GM19351 (cell line): ENCODE results near the gene AP2A1.
"Not testable (repeated sequence)": the region's sequence is repeated elsewhere in the genome, so short reads cannot be mapped to it uniquely, and the experiment has no call there.

ENCODE experiments used
- ATAC-seq: cut with Tn5 transposase; IDR thresholded peaks from one replicate; pipeline ENCODE4 v1.9.1; 2021; ENCODE audit warnings: mild to moderate bottlenecking, moderate library complexity; ENCODE audit not compliant: unreplicated experiment

The AP2A1 gene

DNA sequence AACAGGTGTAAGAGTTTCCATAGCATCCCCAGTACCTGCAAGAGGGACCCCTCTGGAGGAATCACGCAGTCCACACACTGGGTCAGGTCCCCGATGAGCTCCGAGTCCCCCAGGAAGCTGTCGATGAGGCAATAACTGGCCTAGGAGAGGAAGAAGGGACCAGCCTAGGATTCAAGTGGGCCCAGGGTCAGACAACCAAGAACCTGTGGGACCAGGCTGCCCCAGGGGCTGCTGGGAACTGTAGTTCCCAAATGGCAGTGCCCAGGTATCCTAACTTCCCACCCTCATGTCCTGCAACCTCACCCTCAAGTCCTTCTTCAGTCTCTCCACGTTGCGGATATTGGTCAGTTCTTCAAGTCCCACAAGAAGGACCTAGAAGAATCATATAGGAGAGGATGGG is 44.5 kb downstream of the AP2A1 start:
- no peak for ATAC-seq

DNA sequence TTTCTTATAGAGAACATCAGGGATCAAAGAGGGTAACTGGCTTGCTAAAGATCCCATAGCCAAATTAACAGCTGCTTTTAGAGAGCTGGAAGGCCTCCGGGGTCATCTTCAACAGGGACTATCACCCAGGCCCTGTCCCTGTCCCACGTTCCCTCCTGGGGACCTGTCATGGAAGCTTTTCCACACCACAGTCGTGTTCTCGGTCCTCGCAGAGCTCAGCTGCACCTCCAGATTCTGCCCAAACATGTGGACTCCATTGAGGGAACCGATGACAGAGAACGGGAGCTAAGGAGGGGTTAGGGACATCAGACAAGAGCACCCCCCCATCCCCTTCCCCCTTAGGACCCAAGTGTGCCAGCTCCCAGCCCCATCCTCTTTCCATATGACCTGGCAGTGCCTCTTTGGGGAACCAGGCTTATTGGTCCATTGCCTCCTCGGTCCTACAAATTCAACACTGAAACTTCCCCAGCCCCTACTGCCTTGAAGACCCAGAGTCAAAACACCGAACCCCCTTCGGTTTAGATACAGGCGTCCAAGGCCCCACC is 45.7 kb downstream of the AP2A1 start:
- ATAC-seq: no peak

- peak; percentile 58 for ATAC-seq
These were observed 46.4 kb downstream of the AP2A1 start, which contains the start of gene FUZ for GRCh38 chr19:49812997-49813861. Gene FUZ, minus strand, starts transcription at chr19:49813292. Its CDS starts 186 bp downstream, at chr19:49813106.

GRCh38 chr19:49814010-49814409 is 47.2 kb downstream of the AP2A1 start:
- ATAC-seq: no peak

DNA sequence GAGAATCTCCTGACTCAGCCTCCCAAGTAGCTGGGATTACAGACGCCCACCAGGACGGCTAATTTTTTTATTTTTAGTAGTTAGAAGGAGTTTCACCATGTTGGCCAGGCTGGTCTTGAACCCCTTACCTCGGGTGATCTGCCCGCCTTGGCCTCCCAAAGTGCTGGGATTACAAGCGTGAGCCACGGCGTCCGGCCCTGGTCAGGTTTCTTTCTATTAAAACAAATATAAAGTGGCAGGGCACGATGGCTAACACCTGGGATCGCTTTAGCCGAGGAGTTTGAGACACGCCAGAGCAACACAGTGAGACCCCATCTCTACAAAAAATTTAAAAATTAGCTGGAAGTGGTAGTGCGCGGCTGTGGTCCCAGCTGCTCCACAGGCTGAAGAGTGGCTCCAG is 49.8 kb downstream of the AP2A1 start:
- no peak for ATAC-seq

DNA sequence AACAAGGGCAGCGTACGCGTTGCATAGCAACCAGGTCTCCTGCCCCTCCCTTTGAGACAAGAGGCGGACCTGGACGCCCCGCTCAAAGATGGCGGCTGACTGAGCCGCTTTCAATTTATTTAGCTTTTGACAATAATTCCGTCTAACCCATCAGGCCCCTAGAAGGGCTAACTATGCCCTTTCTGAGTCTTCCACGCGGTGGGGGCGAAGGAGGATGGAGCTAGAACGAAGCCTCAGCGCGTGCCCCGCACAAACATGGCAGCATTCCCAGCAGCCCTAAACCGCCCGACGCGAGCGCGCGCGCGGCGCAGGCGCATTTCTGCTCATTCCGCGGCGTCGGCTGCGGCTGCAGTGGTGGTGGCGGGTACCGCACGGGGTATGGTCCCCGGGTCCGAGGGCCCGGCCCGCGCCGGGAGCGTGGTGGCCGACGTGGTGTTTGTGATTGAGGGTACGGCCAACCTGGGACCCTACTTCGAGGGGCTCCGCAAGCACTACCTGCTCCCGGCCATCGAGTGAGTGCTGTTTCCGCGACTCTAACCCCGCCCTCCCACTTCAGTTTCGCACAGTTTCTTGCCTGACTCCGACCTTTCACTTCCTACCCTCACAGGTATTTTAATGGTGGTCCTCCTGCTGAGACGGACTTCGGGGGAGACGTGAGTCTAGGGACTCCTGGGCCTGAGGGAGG is 51.3 kb downstream of the AP2A1 start, which contains the start of gene MED25:
Gene MED25 (plus strand): TSS at position 326 of the 685 bp plus-strand sequence. CDS start 53 bp downstream, at position 379.
- peak; percentile 51 for ATAC-seq

GRCh38 chr19:49818649-49819370 is 52.0 kb downstream of the AP2A1 start:
- ATAC-seq: no peak

- not testable (repeated sequence) for ATAC-seq
These were observed 52.8 kb downstream of the AP2A1 start for GRCh38 chr19:49819452-49820115.

- ATAC-seq: no peak
These were observed 53.3 kb downstream of the AP2A1 start for GRCh38 chr19:49820125-49820524.

DNA sequence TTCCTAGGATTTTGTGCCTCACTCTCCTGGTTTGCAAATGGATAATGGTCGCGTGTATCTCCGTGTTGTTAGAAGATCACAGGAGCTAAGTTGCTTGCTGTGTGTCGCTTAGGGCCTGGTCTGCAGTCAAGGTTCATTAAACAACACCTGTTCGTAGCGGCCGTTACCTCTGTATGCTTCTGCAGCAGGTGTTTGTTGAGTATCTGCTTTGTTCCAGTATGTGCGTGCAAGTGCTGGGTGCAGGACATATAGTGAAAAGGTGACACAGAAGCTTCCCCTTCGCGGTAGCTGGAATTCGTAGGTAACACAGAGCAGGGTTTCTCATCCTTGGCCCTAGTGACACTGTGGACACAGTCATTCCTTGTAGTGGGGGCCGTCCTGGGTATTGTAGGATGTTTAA is 56.7 kb downstream of the AP2A1 start:
- ATAC-seq: no peak

DNA sequence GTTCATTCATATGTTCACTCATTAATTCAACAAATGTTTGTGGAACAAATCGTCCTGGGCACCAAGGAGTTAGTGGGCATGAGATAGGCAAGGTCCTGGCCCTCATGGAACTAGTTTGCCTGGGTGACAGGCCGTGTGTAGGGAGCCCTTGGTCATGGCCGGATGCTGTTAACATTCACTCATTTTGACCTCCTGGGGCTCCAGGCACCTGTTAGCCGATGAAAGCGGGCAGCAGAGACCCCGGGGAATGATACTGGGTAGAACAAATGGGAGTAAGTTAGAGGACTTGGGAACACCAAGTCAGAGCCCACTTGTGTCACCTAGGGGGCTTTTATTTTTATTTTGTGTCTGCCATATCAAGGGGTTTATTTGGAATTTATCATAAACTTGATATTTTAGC is 57.9 kb downstream of the AP2A1 start:
- ATAC-seq: no peak

DNA sequence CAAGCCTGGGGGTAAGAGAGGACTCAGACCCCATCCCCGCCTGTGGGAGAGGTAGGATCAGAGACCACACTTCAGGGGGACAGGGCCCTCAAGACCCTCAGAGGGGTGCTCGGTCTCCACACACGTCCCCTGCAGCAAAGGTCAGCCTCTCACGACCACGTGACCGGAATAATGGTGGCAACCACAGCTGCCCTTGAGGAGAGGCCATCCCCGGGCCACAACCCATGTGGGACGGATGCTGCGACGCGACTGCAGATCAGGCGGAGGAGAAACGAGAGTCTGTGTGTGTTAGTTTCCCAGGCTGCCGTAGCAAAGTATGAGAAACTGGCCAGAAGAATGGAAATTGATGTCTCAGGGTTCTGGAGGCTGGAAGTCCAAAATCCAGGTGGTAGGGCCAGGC is 60.2 kb downstream of the AP2A1 start:
- ATAC-seq: no peak

- ATAC-seq: no peak
These were observed 62.4 kb downstream of the AP2A1 start for GRCh38 chr19:49829200-49829599.

GRCh38 chr19:49829721-49830120 is 62.9 kb downstream of the AP2A1 start:
- ATAC-seq: no peak

GRCh38 chr19:49830766-49831165 is 64.0 kb downstream of the AP2A1 start:
- no peak for ATAC-seq

DNA sequence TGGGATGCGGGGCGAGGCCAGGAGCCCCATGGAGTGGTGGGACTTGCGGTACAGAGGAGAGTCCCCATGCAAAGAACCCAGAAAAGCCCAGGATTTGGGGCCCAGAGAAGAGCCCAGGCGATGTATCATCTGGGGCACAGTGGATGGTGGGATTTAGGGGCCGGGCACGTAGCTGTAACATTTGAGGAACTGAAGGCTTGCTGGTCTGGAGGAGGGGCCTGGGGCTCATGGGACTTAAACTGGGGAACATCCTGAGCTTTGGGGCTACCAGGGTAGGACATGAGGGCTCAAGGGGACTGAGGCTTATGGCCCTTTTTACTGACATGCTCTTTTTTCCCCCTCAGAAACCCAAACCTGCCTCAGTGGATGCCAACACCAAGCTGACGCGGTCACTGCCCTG is 64.8 kb downstream of the AP2A1 start:
- ATAC-seq: no peak

DNA sequence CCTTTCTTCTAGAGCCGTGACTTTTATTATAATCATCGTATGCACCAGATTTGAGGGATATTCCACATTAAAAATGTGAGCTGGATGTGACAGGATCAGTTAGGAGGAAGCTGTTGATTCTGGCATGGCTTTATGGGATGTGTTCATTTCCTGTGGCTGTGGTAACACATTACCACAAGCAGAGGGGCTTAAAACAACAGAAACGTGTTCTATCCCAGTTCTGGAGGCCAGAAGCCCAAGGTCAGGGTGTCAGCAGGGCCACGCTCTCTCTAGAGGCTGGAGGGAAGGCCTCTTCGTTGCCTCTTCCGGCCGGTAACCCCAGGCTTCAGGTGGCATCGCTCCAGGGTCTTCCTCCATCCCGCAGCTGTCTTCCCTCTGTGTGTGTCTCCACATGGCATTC is 65.8 kb downstream of the AP2A1 start:
- no peak for ATAC-seq

GRCh38 chr19:49833599-49833998 is 66.8 kb downstream of the AP2A1 start:
- no peak for ATAC-seq

DNA sequence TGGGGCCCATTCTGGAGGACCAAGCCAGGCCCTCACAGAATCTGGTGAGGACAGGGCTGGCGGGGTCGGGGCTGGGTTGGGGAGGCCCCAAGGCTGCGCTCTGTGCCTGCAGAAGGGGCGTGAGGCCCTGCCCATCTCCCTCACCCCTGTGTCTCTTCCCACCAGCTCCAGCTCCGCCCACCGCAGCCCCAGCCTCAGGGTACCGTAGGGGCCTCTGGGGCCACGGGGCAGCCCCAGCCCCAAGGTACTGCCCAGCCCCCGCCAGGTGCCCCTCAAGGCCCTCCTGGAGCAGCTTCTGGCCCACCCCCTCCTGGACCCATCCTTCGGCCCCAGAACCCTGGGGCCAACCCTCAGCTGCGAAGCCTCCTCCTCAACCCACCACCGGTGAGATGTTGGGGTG is 68.8 kb downstream of the AP2A1 start:
- ATAC-seq: no peak

DNA sequence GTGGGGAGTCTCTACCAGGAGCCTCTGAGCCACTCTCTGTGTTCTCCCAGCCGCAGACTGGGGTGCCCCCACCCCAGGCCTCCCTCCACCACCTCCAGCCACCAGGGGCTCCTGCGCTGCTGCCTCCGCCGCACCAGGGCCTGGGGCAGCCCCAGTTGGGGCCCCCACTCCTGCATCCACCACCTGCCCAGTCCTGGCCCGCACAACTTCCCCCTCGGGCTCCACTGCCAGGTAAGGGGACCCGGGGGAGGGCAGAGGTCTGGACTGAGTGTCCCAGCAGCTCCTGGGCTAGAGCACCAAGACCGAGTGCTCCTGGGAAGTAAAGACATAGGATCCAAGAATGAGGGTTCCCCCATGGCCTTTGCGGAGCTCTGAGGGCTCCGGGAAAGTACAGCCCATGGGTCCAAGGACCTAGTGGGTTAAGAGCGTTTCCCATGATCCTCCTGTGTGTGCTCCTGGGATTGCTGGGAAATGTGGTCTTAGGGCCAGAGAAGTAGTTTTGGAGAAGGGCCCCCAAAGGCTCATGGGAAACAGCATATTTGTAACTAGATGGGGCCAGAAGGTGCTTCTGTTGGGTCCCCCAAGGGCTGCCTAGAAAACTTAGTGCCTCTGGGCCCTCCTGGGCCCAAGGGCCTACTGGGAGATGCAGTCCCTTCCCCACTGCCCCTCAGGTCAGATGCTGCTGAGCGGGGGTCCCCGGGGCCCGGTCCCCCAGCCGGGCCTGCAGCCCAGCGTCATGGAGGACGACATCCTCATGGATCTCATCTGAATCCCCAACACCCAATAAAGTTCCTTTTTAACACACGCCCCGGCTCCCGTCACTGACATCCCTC is 69.6 kb downstream of the AP2A1 start:
- ATAC-seq: no peak
